Fibroblast of skin of scalp (primary cell): ENCODE measurements around the gene RHBDD3.
"Not testable (repeated sequence)": the region's sequence is repeated elsewhere in the genome, so short reads cannot be mapped to it uniquely, and the experiment has no call there.

ENCODE experiments used
- DNase-seq: peaks from one replicate; pipeline ENCODE4 v3.0.0-alpha.2; 2013

Gene RHBDD3

DNA sequence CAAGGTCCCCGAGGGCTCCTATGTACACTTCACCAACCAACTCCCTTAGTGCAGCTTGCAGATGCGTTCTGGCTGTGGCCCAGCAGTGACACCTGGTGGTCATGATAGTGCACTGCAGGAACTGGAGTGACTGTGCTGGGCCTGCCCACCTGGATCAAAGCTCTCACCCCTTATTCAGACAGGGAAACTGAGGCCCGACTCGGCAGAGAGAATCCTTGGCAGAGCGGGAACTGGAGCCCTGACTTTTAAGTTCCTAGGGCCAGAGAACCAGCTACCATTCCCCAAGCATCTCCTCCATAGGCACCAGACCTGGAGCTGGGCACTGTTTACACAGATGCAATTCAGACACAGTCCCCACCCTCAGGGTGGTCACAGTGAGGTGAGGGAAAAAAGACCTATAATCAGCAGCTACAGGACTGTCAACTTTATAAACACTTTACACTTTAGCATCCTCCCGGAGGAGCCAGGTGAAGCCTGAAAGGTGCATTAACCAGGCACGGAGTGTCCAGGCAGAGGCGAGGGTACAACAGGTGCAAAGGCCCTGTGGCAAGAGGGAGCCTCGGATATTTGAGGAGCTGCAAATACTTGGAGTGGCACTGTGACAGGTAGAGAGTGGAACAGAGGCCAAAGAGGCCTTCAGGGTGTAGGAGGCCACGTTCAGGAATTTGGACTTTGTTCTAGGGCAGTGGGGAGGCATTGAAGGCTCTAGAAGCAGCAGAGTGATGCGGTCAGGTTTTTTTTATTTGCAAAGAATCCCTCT lies 22.0 kb downstream of the RHBDD3 start:
- peak; percentile 60 for DNase-seq

DNA sequence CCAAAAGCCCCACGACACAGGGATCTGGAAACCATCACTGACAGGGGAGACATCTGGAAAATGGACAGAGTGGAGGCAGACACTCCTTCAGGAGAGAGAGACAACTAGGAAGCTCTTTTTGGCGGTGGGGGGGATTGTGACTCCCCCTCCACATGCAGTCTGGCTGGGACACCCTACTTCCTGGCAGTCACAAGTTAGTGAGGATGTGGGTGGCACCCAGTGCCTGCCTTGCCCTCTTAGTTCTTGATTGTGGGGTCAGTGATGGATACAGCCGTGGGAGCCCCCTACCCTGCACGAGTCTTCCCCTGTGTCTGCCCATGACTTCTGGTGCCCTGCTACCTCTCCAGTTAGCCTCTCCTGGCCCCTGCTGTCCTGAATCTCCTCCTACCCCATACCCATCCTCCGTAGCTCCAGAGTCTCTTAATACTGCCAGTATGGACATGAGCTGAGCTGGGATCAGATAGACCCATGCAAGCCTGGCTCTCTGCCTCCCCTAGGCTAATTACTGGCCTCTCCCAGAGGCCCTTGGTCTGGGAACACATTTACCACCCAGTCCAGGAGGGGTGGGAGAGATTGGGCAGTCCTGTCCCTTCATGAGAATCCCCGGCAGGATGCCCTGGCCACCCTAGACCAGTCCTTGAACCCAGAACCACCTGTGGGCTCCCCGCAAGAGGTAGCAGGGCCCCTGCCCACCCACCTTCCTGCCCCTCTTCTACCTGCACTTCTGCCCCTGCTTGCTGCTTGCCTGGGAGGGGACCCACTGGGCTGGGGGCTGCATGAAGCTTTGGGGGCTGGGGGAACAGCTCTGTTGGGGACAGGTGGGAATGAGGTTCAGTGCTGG lies 22.8 kb downstream of the RHBDD3 start:
- no peak for DNase-seq

DNA sequence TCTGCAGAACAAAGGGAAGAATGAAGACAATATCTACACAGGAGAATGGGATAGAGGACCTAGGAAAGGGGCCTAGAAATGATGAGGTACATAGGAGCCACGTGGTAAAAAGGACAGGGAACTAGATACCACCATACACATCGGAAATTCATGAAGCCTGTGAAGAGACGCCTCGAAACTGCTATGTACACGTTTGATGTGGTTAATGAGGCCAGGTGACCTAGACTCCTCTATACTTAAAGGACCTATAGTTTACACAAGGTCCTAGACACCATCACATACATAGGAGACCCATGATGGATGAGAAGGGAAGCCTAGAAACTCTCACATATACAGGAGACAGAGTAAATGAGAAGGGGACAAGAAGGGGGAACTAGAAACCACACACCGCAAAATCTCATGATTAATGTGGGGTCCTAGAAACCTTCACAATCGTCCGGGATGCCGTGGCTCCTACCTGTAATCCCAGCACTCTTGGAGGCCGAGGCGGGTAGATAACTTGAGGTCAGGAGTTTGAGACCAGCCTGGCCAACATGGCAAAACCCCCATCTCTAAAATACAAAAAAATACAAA lies 23.8 kb downstream of the RHBDD3 start:
- no peak for DNase-seq

DNA sequence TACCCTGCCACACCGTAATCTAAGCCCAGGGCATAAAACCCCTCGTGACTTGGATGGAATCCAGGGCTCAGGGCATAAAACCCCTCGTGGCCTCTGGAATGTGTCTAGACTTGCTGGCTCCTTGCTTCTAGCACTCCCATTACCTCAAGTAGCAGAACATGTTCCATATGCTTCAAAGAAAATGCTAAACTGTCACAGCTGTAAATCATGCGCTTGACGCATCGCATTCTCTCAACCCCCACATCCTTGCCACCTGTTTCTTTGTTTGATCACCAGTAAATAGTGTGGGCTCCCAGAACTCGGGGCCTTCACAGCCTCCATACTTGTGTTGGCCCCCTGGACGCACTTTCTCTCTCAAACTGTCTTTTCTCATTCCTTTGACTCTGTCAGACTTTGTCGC lies 27.3 kb downstream of the RHBDD3 start:
- DNase-seq: not testable (repeated sequence)

DNA sequence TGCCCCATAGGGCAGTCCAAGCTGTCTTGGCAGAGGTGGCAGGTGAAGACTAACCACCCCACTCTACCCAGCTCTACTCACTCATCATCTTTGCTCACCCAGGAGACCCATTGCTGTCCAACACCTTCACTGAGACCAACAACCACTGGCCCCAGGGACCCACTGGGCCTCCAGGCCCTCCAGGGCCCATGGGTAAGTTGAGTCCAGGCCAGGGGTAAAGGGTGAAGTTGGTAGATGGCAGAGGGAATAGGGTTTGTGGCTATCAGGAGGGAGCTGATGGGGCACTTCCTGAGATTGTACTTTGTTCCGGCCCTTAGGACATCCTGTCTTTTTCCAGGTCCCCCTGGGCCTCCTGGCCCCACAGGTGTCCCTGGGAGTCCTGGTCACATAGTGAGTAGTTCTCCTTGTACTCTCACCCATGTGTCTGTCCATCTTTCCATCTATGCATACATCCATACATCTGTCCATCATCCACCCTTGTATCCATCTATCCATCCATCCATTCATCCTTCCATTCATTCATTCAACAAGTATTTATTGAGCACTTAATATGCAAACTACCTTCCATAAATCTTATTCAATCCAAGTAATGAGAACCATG lies 34.4 kb downstream of the RHBDD3 start:
- no peak for DNase-seq

DNA sequence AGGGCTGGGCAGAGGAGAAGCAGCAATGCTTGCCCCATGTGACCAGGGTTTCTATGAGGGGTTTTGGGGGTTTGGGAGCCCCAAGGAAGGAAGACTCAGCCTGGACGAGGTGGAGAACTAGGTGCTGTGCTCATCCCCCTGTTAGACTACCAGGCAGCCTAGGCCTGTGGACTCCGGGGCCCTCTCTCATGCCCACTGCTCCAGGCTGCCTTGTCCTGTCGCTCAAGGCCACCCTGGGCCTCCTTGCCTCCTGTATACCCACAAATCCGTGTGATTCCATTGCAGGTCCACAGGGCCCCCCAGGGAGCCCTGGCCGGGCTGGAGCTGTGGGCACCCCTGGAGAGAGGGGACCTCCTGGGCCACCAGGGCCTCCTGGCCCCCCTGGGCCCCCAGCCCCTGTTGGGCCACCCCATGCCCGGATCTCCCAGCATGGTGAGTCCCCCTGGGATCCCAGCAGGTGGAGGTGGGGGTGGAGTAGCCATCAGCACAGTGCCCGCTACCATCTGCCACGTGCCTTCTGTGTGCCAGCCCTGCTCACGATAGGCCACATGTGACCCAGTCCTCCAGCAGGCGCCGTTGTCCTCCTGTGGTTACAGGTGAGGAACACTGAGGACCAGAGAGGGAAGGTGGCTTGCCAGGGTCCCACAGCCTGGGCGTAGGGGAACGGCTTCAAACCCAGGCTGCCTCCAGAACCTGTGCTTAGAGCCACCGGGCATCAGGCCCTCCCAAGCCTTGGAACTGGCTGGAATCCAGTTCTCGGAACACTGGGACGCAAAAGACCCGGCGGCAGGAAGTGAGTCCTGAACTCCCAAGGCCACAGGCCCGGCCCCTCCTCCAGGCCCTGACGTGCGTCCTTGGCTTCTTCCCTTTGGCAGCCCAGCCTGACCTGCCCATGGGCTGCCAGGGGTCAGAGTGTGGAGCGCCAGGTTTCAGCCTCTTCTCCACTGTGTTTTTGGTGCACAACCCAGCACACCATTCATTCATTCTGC lies 35.5 kb downstream of the RHBDD3 start:
- no peak for DNase-seq

DNA sequence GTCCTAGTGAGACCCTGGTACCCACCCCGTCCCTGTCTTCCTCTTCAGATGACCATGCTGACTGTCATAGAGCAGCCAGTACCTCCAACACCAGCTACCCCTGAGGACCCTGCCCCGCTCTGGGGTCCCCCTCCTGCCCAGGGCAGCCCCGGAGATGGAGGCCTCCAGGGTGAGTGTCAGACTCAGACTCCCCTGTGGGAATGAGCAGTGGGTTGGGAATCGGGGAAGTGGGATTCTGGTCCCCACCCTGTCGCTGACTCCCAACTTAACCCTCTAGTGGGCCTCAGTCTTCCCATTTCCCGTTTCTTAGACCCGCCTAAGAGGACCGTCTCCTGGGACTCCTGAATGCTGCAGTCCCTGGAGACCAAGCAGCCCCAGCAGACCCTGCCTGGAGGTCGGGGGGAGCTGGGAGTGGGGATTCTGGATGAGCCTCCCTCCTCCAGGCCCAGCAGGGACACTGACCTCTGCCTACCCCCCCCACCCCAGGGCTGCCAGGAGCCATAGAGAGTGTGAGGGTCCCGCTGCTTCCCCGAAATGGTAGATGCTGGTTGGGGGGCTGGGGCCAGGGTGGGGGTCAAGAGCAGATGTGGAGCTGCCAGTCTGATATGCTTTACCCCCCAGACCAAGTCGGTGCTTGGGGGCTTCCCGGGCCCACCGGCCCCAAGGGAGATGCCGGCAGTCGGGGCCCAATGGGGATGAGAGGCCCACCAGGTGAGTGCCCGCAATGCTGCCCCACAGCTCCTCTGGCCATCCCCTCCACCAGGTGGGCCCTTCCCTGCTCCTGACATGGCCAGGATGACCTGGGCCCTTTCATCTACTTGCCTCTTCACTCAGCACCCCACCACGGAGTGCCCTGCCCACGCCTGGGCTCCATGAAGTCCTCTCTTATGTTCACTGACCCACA lies 36.6 kb downstream of the RHBDD3 start:
- no peak for DNase-seq

DNA sequence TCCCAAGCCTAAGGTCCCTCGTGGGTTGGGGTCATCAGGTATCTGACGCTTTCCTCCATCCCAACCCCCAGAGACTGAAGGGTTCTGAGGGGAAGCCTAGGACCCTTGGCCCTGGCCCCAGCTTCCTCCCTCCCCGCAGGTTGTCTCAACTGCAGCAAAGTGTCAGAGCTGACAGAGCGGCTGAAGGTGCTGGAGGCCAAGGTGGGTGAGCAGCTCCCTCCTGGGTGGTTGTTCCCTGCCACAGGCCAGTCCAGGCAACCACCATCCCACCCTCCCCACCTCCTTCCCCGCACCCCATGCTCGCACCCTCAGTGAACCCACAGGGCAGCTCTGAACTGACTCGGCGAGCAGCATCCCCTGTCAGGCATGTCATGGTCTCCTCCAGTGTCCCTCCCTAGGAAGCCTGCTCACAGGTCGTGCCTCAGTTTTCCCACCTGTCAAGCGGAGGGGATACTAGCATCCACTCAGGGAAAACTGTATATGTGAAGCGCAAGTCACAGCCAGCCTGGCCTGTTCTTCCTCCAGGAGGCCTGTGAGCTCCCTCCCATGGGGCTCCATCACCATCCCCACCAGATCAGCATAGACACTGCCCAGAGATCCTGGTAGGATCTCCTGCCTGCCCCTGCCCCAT lies 41.3 kb downstream of the RHBDD3 start:
- DNase-seq: no peak

DNA sequence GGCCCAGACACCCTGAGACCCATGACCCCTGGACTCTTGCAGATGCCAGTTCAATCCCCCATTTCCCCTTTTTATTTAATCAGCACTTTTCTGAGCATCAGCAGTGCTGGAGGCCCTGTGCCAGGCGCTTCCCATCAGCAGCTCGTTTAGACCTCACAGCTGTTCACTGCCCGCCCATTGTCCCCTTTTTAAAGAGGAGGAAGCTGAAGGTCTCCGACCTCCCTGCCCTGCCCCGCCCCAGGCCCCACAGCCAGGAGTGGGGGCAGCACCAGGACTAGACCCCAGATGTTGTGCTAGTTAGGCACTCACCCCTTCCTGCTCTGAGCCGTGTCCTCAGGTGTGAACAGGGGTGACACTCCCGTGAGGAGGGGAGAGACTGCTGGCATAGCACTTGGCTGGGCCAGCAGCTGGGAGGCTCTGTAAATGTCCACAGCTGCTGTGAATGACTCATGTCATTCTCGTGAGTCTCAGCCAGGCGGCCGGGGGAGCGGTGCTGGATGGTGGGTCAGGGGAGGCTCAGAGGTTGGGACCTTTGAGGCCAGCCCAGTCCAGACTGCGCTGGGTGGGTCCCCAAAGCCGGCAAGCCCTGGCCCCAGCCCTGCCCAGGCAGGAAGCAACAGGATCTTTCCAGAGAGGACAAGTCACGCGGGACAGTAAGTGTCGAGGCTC lies 42.2 kb downstream of the RHBDD3 start:
- DNase-seq: peak; percentile 27

DNA sequence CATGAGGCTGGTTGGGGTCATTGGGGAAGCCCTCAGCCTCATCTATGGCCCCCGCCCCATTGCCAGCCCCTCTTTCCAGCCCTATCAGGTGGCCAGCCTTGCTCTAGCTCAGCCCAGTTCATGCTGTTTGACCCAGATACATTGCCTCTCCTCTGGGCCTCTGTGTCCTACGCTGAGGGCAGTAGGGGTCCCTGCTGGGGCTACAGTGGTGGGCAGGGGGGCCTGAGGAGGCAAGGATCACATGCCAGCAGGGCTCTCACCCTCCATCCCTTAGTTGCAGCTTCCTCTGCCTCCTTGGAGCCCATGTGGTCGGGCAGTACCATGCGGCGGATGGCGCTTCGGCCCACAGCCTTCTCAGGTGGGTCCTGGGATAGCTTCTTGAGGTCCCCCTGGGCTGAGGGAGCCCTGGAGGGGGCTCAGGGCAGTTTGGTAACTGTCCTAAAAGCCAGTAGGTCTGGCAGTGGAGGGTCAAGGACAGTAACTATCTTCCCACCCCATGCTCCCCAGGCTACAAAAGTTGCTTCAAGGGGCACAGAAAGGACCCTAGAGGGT lies 42.8 kb downstream of the RHBDD3 start:
- DNase-seq: no peak

DNA sequence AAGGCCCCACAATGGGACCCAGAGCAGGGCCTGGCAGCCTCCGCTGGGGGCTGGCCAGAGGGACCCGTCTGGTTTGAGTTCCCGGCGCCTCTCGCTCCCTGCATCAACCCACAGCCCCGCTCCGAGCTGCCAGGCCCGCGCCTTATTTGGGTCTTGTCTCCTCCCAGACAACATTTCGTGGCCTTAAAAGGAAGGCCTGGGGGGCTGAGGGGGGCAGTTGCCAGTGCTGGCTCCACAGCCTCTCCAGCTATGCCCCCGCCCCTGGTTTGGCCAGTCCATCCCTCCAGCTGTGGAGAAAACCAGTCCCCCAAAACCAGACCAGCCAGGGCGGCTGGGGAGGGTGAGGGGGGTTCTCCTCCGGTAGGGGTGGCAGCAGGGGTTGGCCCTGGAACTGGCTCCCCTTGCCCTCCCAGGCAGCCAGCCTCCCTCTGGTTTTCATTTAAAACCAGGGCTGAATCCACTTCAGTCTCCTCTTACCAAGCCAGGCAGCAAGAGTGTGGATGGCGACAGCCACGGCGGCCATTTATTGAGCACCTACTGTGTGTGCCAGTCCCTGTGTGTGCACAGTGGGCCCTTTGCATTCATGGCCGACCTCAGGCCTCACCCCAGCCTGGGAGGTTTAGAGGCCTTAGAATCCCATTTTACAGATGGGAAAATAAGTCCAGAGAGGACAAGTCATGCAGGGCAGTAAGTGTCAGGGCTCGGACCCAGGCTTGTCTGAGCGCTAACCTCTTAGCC lies 43.5 kb downstream of the RHBDD3 start:
- DNase-seq: peak; percentile 78

DNA sequence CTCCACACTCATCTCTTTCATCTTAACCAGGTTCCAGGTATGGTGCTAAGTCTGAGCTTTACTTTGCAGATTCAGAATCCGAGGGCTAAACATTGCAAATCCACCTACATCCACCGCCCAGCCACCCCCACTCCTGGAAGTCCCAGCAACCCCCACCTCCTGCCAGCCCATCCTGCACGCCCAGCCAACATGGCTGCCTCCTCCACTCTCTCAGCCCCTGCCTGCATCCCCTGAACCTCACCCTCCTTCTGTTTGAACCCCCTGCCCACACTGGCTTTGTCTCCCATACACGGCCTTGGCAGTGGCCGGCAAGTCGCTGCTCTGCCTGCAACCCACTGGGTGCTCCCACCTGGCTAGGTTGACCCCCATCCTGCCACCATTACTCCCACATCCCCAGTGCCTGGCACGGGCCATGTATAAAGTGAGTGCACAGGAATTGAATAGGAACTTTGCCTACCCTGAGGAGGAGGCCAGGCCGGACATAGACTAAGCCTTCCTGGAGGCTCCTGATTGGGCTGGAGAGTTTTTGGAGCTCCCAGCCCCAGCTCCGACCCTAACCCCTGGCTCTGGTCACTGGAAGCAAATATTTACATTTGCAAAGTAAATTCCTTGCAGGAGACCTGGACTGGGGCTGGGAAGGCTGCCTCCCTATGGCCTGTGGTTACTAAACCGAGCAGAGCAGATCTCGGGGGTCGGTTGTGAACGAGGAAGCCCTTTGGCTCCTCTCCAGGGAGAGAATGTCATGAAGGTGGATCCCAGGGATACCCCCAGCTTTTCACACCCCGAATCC lies 47.7 kb downstream of the RHBDD3 start:
- DNase-seq: no peak

DNA sequence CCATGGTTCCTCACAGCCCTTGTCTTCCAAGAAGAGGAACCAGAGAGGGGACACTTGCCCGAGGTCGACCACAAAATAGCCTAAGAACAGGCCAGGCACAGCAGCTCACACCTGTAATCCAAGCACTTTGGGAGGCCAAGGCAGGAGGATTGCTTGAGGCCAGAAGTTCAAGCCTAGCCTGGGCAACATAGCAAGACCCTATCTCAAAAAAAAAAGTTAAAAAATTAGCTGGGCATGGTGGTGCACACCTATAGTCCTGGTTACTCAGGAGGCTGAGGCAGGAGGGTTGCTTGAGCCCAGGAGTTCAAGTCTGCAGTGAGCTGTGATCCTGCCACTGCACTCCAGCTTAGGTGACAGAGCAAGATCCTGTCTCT lies 48.4 kb downstream of the RHBDD3 start:
- DNase-seq: not testable (repeated sequence)

DNA sequence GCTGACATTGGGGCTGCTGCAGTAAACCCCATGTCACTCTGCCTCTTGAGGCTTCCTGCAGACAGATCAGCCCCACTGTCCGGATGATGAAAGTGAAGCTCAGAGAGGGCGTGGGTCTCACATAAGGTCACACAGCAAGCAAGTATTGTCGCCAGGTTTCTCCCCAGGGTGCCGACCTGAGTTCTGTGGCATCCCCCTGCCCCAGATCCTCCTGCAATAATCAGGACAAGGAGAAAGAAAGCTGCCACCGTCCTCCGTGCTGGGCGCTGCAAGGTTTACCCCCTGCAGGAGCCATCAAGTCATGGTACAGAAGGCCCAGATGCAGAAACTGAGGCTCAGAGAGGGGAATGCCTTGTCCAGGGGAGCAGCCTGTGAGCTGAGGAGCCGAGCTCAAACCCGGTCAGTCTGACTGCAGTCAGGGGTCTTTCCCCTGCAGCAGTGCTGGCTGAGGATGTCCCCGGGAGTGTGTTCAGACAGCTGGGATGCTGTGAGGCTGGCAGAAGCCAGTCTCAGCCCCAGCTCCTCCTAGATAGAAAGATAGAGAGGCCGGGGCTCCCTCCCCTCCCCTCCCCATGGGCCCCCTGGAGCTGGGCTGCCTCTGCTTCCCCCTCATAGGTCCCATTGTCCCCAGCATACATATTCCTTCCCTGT lies 48.9 kb downstream of the RHBDD3 start:
- DNase-seq: no peak

DNA sequence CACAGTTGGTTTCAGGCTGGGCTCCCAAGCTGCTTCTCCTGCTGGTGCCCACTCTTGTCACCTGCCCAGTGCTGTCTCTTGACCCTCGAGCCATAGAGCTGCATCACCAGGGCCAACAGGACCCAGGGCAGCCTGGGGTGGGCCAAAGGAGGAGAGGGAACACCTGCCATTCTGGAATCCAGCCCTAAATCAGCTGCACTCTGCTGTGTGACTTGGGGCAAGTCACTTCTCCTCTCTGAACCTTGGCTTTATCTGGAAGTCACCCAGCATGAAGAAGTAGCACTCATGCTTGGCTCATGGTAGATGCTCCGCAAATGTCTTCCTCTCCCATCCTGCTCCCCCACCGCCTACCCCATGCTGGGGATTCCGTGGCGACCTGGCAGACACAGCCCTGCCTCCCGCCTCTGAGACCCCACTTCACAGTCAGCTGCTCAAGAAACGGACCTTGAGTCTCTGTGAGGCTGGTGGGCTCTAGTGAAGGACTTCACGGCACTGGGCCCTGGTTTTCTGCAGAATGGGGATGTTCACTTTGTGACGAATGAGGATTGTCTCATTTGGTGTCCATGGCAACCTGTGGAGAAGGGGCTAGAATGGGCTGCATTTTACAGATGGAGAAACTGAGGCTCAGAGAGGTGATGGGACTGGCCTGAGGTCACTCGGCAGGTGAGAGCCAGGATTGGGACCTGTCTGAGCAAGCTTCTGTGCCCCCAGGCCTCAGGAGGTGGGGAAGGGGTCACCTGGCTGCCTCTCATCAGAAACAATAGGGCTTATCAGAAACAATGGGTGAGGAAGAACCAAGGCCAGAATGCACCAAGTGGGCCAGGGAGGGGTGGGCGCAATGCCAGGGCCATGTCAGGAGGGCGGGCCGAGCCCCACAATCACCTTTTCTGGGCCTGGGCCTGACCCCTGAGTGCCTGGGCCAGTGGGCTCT lies 49.7 kb downstream of the RHBDD3 start:
- no peak for DNase-seq
